Fibroblast of villous mesenchyme (primary cell): Measurements from ENCODE around the gene ITGB2. TPM values are rescaled to one million over a fixed set of nuclear protein-coding genes. Genes with fewer than 3 reads are reported as not detected.

Experiments
- DNase-seq: peaks from one replicate; pipeline ENCODE4 v3.0.0-alpha.2; 2010; ENCODE audit warnings: low read depth
- H3K4me3 ChIP-seq: 2 replicates; pipeline ENCODE4 v1.5.1; 2011; ENCODE audit warnings: low read depth, mild to moderate bottlenecking, low read length
- CTCF ChIP-seq: IDR thresholded peaks from 2 replicates; pipeline ENCODE4 v1.5.1; 2012; ENCODE audit warnings: low read depth, mild to moderate bottlenecking, low read length; ENCODE audit not compliant: insufficient read depth
- total RNA-seq: library from RNA; depleted of rRNA; stranded (reverse); fragments of >200 nt; gene quantifications from 2 replicates; pipeline ENCODE4 v1.2.3, GENCODE V29; 2012

The ITGB2 gene
- total RNA-seq, 1 donor: 0.43 TPM

GRCh38 chr21:44890338-44890931 is 30.3 kb downstream of the ITGB2 start:
- TF ChIP-seq CTCF: no peak
- H3K4me3 ChIP-seq: no peak overlapping the region
- DNase-seq: no peak

GRCh38 chr21:44889625-44890337 is 30.9 kb downstream of the ITGB2 start:
- H3K4me3 ChIP-seq: no peak overlapping the region
- TF ChIP-seq CTCF: no peak
- DNase-seq: no peak

- no peak for TF ChIP-seq CTCF
- DNase-seq: no peak
- no peak overlapping the region for H3K4me3 ChIP-seq
Observed at GRCh38 chr21:44888581-44889550, 31.8 kb downstream of the ITGB2 start.

GRCh38 chr21:44887807-44888580 is 32.7 kb downstream of the ITGB2 start:
- H3K4me3 ChIP-seq: no peak overlapping the region
- TF ChIP-seq CTCF: no peak
- DNase-seq: no peak

GRCh38 chr21:44887126-44887806 is 33.4 kb downstream of the ITGB2 start:
- no peak for TF ChIP-seq CTCF
- DNase-seq: no peak
- no peak overlapping the region for H3K4me3 ChIP-seq
